K562 (cell line): Measurements from ENCODE around the gene TSGA10IP. TPM values are rescaled to one million over a fixed set of nuclear protein-coding genes. Genes with fewer than 3 reads are reported as not detected.

Experiments
- CCNT2 ChIP-seq: IDR thresholded peaks from 2 replicates; pipeline ENCODE4 v1.6.1; 2011; ENCODE audit warnings: borderline replicate concordance, low read depth, mild to moderate bottlenecking, moderate library complexity, mixed read lengths, low read length; ENCODE audit not compliant: insufficient read length; ENCODE audit errors: extremely low read depth
- HEY1 ChIP-seq: fragments of 250-450 bp; sonication (Bioruptor Pico); IDR thresholded peaks from 2 replicates; pipeline ENCODE4 v1.5.0; 2020; ENCODE audit warnings: mild to moderate bottlenecking, moderate library complexity, borderline replicate concordance
- HNRNPH1 ChIP-seq: fragments of 200-400 bp; formaldehyde crosslinking; optimal IDR thresholded peaks from 2 replicates; pipeline ENCODE3; 2017; ENCODE audit warnings: low read depth, mild to moderate bottlenecking, low read length, moderate library complexity
- NFIC ChIP-seq: fragments of 450-650 bp; IDR thresholded peaks from 2 replicates; pipeline ENCODE4 v1.6.1; 2017; ENCODE audit warnings: mild to moderate bottlenecking, inconsistent platforms
- PTTG1 ChIP-seq: fragments of 450-650 bp; IDR thresholded peaks from 2 replicates; pipeline ENCODE4 v1.6.1; 2016; ENCODE audit warnings: low read depth, mild to moderate bottlenecking, missing genetic modification characterization, missing compliant biosample characterization
- TARDBP ChIP-seq: fragments of 450-650 bp; IDR thresholded peaks from 2 replicates; pipeline ENCODE4 v1.6.1; 2016
- TEAD4 ChIP-seq, 2 experiments: sonication (generic) in 1 of 2; formaldehyde crosslinking in 1 of 2; IDR thresholded peaks; 2 replicates each; pipeline versions ENCODE4 v1.6.1 to v1.8.0; 2012 to 2022; ENCODE audit warnings: borderline replicate concordance in 1 of 2, inconsistent platforms in 1 of 2, low read length in 1 of 2, mild to moderate bottlenecking in 1 of 2, missing genetic modification reagents in 1 of 2
- ZBTB17 ChIP-seq: fragments of 450-650 bp; formaldehyde crosslinking; IDR thresholded peaks from 2 replicates; pipeline ENCODE4 v1.4.0; 2020; ENCODE audit warnings: mild to moderate bottlenecking
- ZC3H11A ChIP-seq: IDR thresholded peaks from 2 replicates; pipeline ENCODE4 v1.6.1; 2012; ENCODE audit warnings: low read depth, low read length, improper control_type of control experiment
- ZNF143 ChIP-seq: sonication (generic); formaldehyde crosslinking; IDR thresholded peaks from 2 replicates; pipeline ENCODE4 v1.9.0; 2022; ENCODE audit warnings: mild to moderate bottlenecking, missing genetic modification reagents
- polyA plus RNA-seq, 8 experiments: library from polyadenylated mRNA; depleted of rRNA in 4 of 8; stranded (reverse) in 5 of 8; unstranded in 3 of 8; fragments of >200 nt; fragmentation: Nextera tagmentation in 2 of 8; fragmentation: Illumina TruSeq in 1 of 8; extraction: Ambion mirVana in 2 of 8; extraction: Trizol in 1 of 8; gene quantifications; 2 replicates each; pipeline versions ENCODE4 v1.2.1 to v1.2.3, GENCODE V29; 2011 to 2014; ENCODE audit warnings: inconsistent platforms in 1 of 8, missing spikeins in 1 of 8
- total RNA-seq, 7 experiments: library from RNA; depleted of rRNA in 6 of 7; stranded (reverse); fragments of >200 nt in 6 of 7; fragmentation: Illumina TruSeq in 2 of 7; extraction: Trizol in 2 of 7; gene quantifications; 2 replicates each; pipeline versions ENCODE4 v1.2.1 to v1.2.3, GENCODE V29; 2011 to 2021; ENCODE audit warnings: low replicate concordance in 1 of 7
- TF ChIP-seq, protein P1 (sequence below): fragments of 250-450 bp; sonication (Bioruptor Pico); IDR thresholded peaks from 2 replicates; pipeline ENCODE4 v1.5.0; 2020; ENCODE audit warnings: mild to moderate bottlenecking
- TF ChIP-seq, protein P2 (sequence below): fragments of 250-450 bp; sonication (Bioruptor Pico); IDR thresholded peaks from 2 replicates; pipeline ENCODE4 v1.4.0; 2020
- TF ChIP-seq, protein P3 (sequence below): fragments of 450-650 bp; formaldehyde crosslinking; IDR thresholded peaks from 2 replicates; pipeline ENCODE4 v1.4.0; 2020; ENCODE audit warnings: mild to moderate bottlenecking, moderate library complexity
- TF ChIP-seq, protein P4 (sequence below), 2 experiments: IDR thresholded peaks; 2 replicates each; pipeline ENCODE4 v1.6.1; 2012; ENCODE audit warnings: improper control_type of control experiment in 2 of 2, low read depth in 2 of 2, low read length in 2 of 2, borderline replicate concordance in 1 of 2

TSGA10IP gene
- total and polyA plus RNA-seq, 9 of the 15 experiments (the other 6 are each of a cell fraction or from before 2014, with no cell fraction given), result not detected

DNA sequence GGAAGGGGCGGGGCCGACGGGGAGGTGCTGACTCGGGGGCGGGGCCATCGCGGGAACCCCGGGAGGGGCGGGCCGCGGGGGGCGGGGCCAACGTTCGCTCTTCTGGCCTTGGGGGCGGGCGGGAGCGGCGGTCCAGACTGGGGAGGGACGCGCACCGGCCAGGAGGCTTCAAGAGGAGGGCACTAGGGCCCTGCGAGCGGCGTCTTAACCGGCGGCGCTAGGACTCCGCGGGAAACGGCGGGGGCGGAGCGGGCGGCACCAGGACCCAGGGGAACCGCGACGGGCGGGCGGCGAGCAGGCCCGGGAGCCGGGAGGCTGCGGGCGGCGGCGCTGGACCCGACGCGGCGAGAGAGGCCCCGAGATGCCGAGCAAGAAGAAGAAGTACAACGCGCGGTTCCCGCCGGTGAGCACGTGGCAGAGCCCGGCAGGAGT is 26.1 kb upstream of the TSGA10IP start, which contains the start of gene DRAP1 (continued):
- TF ChIP-seq, protein P1, sequence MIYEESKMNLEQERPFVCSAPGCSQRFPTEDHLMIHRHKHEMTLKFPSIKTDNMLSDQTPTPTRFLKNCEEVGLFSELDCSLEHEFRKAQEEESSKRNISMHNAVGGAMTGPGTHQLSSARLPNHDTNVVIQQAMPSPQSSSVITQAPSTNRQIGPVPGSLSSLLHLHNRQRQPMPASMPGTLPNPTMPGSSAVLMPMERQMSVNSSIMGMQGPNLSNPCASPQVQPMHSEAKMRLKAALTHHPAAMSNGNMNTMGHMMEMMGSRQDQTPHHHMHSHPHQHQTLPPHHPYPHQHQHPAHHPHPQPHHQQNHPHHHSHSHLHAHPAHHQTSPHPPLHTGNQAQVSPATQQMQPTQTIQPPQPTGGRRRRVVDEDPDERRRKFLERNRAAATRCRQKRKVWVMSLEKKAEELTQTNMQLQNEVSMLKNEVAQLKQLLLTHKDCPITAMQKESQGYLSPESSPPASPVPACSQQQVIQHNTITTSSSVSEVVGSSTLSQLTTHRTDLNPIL, result no peak
- no peak for TF ChIP-seq PTTG1
- TF ChIP-seq HEY1 (CRISPR knock-in tag), result no peak
- TF ChIP-seq HNRNPH1, result no peak
- TF ChIP-seq ZNF143, result no peak
- TF ChIP-seq, protein P2, sequence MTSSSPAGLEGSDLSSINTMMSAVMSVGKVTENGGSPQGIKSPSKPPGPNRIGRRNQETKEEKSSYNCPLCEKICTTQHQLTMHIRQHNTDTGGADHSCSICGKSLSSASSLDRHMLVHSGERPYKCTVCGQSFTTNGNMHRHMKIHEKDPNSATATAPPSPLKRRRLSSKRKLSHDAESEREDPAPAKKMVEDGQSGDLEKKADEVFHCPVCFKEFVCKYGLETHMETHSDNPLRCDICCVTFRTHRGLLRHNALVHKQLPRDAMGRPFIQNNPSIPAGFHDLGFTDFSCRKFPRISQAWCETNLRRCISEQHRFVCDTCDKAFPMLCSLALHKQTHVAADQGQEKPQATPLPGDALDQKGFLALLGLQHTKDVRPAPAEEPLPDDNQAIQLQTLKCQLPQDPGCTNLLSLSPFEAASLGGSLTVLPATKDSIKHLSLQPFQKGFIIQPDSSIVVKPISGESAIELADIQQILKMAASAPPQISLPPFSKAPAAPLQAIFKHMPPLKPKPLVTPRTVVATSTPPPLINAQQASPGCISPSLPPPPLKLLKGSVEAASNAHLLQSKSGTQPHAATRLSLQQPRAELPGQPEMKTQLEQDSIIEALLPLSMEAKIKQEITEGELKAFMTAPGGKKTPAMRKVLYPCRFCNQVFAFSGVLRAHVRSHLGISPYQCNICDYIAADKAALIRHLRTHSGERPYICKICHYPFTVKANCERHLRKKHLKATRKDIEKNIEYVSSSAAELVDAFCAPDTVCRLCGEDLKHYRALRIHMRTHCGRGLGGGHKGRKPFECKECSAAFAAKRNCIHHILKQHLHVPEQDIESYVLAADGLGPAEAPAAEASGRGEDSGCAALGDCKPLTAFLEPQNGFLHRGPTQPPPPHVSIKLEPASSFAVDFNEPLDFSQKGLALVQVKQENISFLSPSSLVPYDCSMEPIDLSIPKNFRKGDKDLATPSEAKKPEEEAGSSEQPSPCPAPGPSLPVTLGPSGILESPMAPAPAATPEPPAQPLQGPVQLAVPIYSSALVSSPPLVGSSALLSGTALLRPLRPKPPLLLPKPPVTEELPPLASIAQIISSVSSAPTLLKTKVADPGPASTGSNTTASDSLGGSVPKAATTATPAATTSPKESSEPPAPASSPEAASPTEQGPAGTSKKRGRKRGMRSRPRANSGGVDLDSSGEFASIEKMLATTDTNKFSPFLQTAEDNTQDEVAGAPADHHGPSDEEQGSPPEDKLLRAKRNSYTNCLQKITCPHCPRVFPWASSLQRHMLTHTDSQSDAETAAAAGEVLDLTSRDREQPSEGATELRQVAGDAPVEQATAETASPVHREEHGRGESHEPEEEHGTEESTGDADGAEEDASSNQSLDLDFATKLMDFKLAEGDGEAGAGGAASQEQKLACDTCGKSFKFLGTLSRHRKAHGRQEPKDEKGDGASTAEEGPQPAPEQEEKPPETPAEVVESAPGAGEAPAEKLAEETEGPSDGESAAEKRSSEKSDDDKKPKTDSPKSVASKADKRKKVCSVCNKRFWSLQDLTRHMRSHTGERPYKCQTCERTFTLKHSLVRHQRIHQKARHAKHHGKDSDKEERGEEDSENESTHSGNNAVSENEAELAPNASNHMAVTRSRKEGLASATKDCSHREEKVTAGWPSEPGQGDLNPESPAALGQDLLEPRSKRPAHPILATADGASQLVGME (CRISPR knock-in tag), result peak; percentile 71
- peak; percentile 51 for TF ChIP-seq TEAD4 (IDR thresholded peaks at IDR 0.05; ENCODE audit: low read length)
- TF ChIP-seq TEAD4 (CRISPR knock-in tag; IDR thresholded peaks at IDR 0.05; ENCODE audit: borderline replicate concordance), result no peak
- TF ChIP-seq CCNT2, result peak; percentile 96
- TF ChIP-seq TARDBP, result peak; percentile 68; the same call in 1 of the 2 replicates
- TF ChIP-seq ZC3H11A, result peak; percentile 80; the same call in 1 of the 2 replicates
- TF ChIP-seq, protein P3, sequence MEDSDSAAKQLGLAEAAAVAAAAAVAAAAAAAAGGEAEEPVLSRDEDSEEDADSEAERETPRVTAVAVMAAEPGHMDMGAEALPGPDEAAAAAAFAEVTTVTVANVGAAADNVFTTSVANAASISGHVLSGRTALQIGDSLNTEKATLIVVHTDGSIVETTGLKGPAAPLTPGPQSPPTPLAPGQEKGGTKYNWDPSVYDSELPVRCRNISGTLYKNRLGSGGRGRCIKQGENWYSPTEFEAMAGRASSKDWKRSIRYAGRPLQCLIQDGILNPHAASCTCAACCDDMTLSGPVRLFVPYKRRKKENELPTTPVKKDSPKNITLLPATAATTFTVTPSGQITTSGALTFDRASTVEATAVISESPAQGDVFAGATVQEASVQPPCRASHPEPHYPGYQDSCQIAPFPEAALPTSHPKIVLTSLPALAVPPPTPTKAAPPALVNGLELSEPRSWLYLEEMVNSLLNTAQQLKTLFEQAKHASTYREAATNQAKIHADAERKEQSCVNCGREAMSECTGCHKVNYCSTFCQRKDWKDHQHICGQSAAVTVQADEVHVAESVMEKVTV (CRISPR knock-in tag), result 0 out of 2 replicates have a peak, but pooled peaks have one; percentile 30
- no peak; the same call in 1 of the 2 replicates for TF ChIP-seq NFIC
- TF ChIP-seq, protein P4, sequence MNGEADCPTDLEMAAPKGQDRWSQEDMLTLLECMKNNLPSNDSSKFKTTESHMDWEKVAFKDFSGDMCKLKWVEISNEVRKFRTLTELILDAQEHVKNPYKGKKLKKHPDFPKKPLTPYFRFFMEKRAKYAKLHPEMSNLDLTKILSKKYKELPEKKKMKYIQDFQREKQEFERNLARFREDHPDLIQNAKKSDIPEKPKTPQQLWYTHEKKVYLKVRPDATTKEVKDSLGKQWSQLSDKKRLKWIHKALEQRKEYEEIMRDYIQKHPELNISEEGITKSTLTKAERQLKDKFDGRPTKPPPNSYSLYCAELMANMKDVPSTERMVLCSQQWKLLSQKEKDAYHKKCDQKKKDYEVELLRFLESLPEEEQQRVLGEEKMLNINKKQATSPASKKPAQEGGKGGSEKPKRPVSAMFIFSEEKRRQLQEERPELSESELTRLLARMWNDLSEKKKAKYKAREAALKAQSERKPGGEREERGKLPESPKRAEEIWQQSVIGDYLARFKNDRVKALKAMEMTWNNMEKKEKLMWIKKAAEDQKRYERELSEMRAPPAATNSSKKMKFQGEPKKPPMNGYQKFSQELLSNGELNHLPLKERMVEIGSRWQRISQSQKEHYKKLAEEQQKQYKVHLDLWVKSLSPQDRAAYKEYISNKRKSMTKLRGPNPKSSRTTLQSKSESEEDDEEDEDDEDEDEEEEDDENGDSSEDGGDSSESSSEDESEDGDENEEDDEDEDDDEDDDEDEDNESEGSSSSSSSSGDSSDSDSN (IDR thresholded peaks at IDR 0.05; ENCODE audit: borderline replicate concordance in 1 of 2, low read depth in 2 of 2, low read length in 2 of 2), result 0 out of 4 replicates have a peak, but pooled peaks of 1 of the 2 experiments have one; percentile 51
- peak; percentile 88 for TF ChIP-seq ZBTB17
